ENCODE measurements around the gene DEUP1.
A peak's percentile ranks its signal among the peaks of the same experiment; 100 is the strongest.
"Not testable (repeated sequence)": the region's sequence is repeated elsewhere in the genome, so short reads cannot be mapped to it uniquely, and the experiment has no call there.

The DEUP1 gene

DNA sequence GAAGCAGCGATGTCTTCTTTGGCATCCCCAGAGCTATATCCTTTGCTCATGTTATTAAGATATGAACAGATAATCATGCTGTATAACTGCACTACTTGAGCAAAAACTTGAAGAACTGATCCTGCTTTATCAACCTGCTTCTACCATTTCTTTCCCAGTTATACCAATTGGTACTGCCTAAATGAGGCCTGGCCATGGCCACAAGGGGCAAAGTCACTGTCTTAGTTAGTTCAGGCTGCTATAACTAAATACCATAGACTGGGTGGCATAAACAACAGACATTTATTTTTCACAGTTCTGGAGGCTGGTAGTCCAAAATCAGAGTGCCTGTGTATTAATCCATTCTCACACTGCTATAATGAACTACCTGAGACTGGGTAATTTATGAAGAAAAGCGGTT is 37.5 kb downstream of the DEUP1 start:
- FAIRE-seq: no peak

DNA sequence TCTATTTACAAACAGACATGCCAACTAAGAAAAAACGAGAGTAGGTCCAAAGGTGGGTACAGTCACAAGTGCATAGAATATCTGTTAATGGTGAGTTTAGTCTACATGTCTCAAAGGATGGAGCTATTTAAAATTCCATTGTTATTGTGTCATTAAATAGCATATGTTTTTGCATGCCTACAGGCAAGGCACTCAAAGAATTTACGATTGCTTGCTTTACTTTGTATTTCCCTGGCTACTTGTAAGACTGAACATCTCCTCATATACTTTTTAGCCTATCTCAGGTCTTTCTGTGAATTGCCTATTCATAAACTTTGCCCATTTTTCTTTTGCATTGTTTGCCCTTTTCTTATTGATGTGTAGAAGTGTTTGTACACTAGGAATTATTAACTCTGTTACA is 39.7 kb downstream of the DEUP1 start:
- FAIRE-seq: no peak

DNA sequence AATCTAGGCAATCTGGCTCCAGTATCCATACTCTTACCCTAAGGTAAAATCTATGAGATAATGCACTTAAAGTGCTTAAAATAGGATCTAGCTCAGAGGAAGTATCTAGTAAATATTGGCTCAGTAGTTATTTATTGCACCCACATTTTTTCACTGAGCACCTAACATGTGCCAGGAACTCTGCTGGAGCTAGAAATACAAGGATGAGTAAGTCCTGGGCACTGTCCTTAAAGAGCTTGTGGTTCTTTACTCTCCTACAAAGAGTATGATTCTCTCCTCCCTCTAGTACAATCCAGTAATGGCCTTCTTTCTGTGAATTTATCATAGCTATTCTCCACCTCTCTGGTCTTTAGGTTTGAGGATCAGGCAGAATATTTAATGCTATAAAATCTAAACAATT is 59.2 kb downstream of the DEUP1 start:
- FAIRE-seq: no peak

DNA sequence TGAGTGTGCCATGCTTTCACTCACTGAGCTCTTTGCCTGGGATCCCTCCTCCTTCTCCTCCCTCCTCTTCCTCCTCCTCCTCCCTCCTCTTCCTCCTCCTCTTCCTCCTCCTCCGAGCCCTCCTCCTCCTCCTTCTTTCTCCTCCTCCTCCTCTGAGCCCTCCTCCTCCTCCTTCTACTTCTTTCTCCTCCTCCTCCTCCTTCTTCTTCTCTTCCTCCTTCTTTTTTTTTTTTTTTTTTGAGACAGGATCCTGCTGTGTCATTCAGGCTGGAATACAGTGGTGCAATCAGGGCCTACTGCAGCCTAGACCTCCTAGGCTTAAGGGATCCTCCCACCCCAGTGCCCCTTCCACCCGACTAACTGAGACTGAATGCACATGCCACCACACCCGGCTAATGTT is 62.3 kb downstream of the DEUP1 start:
- FAIRE-seq: no peak

DNA sequence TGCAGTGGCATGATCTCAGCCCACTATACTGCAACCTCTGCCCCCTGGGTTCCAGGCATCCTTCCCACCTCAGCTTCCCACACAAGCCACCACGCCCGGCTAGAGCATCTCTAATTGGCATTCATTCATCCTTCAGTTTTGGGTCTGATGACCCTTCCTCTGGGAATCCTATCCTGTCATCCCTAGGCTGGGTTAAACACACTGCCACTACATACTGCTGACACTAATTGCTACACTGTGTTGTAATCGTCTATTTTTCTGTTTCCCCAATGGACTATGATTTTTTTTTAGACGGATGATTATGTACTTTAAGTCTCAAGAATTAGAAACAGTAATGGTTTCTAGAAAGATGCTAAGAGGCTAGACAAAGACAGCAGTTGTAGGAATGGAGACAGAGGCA is 62.8 kb downstream of the DEUP1 start:
- FAIRE-seq: no peak

DNA sequence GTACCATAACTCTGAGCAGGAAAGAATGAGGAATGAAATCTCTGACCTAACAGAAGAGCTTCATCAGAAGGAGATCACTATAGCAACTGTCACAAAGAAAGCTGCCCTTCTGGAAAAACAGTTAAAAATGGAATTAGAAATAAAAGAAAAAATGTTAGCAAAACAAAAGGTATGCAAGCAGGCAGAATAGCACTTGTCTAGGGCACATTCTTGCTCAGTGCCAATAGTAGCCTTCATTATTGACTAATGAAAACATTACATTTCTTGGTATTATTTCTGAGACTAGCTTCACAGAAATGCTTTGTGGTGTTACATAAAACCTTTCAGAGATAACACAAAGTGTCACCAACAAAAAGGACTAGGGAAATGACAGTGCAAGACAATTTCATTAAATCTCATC is 63.9 kb downstream of the DEUP1 start:
- no peak for FAIRE-seq

DNA sequence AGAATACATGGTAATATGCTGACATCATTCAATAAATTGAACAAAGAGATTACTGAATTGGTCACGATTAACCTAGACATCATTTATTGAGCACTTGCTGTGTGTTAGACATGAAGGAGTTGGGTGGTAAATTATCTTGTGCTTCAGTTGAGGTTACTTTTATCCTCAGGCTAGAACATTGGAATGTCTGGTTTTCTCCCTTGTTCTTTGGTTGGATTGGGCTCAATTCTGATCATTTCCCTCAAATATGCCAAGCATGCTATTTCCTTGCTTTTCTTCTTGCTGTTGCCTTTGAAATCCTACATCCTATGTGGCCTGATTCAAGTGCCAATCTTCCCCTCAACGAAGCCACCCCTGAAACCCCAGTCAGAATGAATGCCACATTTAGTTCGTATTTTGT is 65.8 kb downstream of the DEUP1 start:
- no peak for FAIRE-seq

DNA sequence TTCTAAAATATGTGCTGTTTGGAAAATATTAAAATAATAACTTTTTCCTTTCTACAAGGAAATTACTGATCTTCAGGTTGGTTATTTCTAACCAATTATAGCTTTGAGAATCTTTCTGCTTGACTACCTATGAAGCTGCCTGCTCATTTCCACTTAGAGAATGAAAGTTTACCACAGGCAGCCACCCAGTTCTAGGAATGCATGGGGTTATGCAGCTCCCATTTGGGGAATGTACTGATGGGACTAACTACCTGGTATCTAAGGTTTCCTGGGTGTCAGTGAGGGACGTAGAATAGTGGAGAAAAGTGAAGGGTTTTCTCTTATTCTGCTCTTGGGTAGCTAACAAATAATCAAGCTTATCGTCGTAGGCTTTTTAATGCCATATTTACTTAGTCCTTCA is 73.4 kb downstream of the DEUP1 start:
- FAIRE-seq: peak; percentile 78

DNA sequence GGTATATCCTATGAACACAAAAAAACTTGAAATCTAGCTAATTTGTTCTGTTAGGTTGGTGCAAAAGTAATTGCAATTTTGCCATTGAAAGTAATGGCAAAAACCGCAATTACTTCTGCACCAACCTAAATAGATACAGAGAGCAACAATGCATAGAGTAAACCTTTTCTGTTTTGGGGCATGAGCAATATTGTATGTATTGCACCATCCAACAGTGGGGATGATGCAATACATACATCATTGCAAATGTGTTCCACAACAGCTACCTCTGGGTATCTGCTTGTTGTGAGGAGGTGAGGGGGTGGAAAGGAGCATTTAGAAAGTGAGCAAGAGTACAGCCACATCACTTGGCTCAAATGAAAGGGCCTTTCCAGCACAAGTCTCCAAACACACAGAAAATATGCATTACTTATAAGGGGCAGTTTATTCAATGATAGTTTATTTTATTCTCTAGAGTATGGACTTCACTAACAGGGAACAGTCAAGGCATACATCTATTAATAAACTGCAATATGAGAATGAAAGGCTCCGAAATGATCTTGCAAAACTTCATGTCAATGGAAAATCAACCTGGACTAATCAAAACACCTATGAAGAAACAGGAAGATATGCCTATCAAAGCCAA is 77.3 kb downstream of the DEUP1 start:
- no peak for FAIRE-seq

DNA sequence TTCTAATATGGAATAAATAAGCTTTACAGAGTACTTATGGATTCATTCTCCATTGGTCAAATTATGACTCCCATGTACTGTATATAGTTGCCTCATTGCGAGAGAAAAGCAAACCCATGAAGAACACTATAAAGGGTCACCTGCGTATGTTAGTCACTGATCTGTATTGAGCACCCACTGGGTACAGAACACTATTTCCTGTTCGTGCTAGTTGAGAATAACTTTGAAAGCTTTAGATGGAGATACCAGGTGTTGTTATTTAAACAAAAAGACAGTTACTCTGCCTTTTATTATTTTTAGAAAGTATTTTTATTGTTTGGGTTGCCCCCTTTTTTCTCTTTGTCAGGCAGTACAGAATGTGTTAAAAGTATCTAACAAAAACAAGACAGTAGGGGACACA is 79.9 kb downstream of the DEUP1 start:
- no peak for FAIRE-seq

DNA sequence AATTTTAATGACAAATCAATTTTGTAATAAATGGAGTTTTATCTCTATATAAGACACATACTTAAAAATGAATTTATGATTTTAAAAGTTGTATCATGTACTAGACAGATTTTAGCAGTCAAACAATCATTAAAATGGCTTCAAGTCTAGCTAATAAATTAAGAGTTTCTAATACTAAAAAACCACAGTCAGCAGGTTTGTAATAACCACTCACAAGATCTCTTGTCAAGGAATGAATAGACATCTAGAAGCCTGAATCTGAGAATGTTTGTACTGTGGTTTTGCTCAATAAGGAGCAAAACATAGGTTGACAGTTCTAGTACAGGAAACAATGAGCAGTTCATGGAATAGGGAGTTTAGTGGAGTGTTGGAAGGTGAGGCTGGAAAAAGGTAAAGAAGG is 81.2 kb downstream of the DEUP1 start:
- peak; percentile 79 for FAIRE-seq

DNA sequence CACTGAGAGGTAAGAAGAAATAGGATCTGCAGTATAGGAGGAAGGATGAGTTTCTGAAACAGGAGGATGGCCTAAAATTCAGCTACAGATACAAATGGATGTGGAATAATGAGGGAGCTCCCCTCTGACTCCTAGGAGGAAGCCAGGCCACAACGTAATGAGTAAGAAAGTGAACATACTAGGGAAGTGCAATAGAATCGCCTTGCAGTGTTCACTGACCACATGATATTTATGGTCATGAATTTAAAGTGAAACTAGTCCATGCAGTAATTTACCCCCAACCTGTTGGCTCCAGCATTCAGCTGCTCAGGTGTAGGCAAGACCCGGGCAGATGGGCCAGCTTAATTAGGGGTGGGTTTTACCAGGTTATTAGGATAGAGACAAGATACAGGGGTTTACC is 101.7 kb downstream of the DEUP1 start:
- FAIRE-seq: no peak

DNA sequence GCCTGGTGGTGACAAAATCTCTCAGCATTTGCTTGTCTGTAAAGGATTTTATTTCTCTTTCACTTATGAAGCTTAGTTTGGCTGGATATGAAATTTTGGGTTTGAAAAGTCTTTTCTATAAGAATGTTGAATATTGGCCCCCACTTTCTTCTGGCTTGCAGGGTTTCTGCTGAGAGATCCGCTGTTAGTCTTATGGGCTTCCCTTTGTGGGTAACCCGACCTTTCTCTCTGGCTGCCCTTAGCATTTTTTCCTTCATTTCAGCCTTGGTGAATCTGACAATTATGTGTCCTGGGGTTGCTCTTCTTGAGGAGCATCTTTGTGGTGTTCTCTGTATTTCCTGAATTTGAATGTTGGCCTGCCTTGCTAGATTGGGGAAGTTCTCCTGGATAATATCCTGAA is 112.7 kb downstream of the DEUP1 start:
- not testable (repeated sequence) for FAIRE-seq

DNA sequence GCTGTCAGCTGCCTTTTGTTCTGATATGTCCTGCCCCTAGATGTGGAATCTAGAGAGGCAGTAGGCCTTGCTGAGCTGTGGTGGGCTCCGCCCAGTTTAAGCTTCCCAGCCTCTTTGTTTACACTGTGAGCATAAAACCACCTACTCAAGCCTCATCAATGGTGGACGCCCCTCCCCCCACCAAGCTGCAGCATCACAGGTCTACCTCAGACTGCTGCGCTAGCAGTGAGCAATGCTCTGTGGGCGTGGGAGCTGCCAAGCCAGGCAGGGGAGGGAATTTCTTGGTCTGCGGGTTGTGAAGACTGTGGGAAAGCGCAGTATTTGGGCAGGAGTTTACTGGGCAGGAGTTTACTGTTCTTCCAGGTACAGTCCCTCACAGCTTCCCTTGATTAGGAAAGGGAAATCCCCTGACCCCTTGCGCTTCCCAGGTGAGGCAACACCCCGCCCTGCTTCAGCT is 114.1 kb downstream of the DEUP1 start:
- FAIRE-seq: no peak

DNA sequence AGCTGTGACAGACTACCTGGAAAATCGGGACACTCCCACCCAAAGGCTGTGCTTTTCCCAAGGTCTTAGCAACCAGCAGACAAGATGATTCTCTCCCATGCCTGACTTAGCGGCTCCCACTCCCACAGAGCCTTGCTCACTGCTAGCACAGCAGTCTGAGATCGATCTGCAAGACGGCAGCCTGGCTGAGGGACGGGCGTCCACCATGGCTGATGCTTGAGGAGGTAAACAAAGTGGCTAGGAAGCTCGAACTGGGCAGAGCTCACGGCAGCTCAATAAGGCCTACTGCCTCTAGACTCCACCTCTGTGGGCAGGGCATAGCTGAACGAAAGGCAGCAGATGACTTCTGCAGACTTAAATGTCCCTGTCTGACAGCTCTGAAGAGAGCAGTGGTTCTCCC is 127.7 kb downstream of the DEUP1 start:
- no peak for FAIRE-seq

DNA sequence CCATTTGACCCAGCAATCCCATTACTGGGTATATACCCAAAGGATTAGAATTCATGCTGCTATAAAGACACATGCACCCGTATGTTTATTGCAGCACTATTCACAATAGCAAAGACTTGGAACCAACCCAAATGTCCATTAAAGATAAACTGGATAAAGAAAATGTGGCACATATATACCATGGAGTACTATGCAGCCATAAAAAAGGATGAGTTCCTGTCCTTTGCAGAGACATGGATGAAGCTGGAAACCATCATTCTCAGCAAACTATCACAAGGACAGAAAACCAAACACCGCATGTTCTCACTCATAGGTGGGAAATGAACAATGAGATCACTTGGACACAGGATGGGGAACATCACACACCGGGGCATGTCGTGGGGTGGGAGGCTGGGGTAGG is 133.1 kb downstream of the DEUP1 start:
- not testable (repeated sequence) for FAIRE-seq

DNA sequence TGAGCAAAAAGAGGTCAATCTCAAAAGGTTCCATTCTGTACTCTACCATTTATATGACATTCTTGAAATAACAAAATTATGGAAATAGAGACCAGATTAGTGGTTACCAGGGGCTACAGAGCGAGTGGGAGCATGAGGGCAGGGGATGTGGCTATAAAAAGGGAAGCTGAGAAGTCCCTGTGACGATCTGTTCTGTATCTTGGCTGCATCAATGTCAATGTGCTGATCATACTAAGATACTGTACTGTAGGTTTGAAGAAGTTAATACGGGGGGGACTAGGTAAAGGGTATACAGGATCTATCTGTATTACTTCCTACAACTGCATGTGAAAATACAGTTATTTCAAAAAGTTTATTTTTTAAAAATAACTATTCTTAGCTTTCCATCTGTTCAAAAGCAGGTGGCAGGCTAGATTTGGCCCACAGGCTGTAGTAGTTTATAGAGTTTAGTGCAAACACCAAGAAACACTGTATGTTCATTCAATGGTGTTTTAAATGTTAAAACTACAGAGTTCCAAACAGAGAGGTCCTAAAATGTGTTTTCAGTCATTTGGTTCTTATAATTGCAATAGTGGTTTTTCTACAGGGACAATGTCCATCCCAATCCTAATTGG is 134.5 kb downstream of the DEUP1 start:
- no peak for FAIRE-seq

DNA sequence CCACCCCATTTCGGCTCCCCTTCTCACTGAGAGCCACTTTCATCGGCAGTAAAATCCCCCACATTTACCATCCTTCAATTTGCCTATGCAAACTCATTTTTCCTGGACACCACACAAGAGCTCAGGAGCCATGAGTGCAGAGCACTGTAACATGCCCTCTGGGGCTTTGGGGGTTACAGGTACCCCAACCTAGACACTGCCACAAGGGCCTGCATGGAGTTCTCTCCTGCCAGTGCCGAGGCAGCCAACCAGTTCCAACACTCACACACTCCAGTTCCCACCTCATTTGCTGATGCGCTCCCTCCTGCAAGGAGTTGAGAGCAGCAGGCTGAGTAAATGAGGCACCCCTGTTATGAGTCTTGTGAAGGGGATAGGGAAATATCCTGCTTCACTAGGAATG is 136.5 kb downstream of the DEUP1 start:
- no peak for FAIRE-seq

DNA sequence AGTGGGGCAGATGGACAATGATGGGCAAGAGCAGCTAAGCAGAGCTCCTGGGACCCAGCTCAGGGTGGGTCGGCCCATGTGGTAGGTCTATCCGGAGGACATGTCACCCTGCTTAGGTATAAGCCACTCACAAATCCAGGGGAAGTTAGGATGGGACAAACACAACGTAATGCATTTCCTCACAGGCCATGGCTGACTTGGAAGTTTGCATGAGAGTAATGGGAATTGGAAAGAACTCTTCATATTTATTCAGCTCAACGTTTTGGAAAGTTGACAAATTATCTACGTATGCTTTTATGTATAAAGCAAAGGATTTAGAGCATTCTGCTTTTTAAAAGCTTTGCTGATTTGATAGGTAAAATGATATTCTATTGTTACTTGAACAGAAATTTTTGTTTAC is 137.7 kb downstream of the DEUP1 start:
- FAIRE-seq: no peak

DNA sequence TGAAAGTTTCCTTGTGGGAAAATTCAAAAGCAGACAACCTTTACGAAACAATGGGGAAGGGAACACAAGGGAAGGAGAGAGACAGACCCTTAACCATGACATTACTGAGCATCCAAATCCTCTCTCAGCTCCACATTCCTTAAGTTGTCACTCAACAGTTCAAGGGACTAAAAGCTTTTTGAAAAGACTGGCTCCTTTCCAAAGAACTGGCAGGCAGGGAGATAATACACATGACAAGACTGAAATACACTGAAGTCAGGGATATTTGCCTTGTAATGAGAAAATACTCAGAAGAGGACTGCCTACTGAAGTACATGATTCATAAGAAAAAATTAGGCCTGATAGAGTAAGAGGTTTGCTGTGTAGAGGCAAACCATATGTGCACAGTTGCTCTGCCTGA is 143.6 kb downstream of the DEUP1 start:
- no peak for FAIRE-seq

DNA sequence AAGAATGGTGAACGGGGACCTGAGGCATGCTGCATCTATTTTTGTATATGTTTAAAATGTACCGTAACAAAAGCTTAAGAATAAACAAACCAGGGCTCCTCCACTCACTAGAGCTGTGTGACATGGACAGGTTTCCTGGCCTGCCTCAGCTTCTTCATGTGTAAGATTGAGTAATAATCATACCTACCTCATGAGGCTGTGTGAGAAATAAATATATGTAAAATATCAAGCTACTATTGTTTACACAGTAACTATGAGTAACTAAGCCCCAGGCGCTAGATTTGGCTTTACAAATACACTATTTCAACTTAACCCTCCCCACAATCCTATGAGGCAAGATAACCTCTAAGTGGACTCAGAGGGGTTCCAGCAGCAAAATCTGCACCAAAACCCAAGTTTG is 146.3 kb downstream of the DEUP1 start:
- FAIRE-seq: no peak

DNA sequence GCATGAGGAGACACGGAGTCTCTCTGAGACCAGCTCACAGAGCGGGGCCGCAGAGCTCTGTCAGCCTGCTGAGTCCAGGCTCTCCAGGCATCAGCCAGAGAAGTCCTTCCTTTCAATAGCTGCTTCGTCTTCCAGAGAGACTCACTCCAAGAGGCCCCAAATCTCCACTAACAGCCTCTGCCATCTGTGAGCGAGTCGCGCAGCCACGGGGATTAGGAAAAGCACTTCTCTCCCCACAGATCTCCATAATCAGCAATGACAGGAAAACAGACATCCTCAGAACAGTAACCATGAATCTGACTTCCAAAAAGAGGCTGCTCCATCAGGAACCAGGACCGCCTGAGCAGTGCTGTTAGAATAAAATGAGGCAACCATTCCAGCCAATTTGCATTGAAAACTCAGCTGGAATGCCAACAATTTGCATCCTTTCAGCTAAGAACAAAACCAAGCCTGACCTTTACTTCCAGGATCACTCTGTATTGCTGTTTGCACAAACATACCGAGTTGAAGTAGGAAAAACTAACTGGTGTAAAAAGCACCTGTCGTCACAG is 147.2 kb downstream of the DEUP1 start:
- FAIRE-seq: no peak

DNA sequence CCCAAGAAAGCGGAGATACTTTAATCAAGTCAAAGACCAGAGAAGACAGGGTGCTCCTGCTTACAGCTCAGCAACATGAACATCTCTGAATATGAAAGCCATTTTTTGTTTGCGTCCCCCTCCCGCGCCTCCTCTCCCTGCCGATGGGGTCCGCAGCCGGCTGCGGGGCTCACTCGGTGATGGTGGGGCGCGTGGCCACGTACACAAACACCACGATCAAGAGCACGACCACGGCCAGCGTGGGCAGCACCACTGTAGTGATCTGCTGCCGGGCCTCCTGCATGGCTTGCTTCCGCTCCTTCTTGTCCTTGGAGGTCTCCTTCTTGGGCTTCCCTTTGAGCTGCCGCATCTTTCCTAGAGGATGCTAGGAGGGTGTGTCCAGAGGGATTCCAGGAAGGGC is 148.3 kb downstream of the DEUP1 start:
- no peak for FAIRE-seq

DNA sequence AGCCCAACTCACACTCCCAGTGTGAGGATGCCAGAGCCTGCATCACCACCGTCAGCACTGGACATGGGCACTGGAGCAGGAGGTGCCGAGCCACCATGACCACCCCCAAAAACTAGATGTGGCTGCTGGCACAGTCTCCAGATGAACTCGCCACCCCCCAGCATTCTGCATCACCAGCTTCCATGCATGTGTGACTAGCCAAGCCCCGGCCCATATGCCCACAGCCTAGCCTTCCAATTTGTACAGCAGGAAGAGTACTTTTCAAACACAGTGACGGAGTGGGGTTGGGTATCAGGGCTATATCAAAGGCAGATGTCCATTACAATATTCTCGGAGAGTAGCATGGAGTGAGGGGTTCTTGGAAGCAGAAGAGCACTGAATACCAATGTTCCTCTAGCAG is 149.7 kb downstream of the DEUP1 start:
- no peak for FAIRE-seq

DNA sequence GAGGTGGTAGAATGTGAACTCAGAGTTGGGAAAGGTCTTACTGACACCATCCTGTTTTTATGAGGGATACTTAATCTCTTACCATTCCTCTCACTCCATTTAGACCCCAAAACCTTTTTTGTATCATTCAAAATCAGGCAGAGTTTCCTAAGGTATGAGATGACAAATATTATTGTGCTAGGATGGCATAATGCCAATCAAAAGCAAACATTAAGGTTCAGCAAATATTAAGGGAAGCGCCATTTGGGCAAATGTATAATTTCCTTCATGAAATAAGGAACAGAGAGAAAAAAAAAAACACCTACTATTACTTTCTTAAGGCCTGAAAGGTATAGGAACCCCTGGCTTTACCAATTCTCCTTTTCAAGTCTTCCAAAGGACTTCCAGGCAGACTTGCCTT is 150.2 kb downstream of the DEUP1 start:
- FAIRE-seq: peak; percentile 13

All from islet of Langerhans (tissue), 1 donor.